ENCODE data around the gene TRPV4.

TRPV4 gene

GRCh38 chr12:109870648-109871047 is 37.5 kb upstream of the TRPV4 start:
- Histone ChIP-seq H3K27me3 (ENCODE audit: insufficient read depth, low read length, poor library complexity) (no peaks in the 10 kb centered on the region), H3K4me1 (ENCODE audit: insufficient read depth, low read length) (no peaks in the 10 kb centered on the region), H3K27ac (ENCODE audit: low read length) (no peak overlapping the region; the same call in 1 of the 2 replicates), H3K9ac (ENCODE audit: low read depth, low read length) (no peak overlapping the region), H3K4me2 (ENCODE audit: insufficient read depth, low read length) (no peak overlapping the region), H4K20me1 (ENCODE audit: insufficient read depth, low read length) (peaks cover 12% of the 10 kb centered on the region; the same call in 1 of the 2 replicates), H3K9me3 (ENCODE audit: insufficient read depth, low read length, severe bottlenecking) (no peaks in the 10 kb centered on the region), H2AFZ (ENCODE audit: low read depth, low read length) (no peak overlapping the region), H3K36me3 (ENCODE audit: insufficient read depth, low read length) (0 out of 2 replicates have a peak, but pooled peaks cover 9% of the 10 kb centered on the region), H3K79me2 (ENCODE audit: insufficient read depth, low read length) (peaks cover 9% of the 10 kb centered on the region), H3K4me3 (ENCODE audit: low read depth in 1 of 2, low read length in 2 of 2) (no peak overlapping the region)
- no peak for DNase-seq
- no peak for TF ChIP-seq CTCF (IDR thresholded peaks at IDR 0.05; ENCODE audit: borderline replicate concordance, extremely low read depth, low read length, poor library complexity, severe bottlenecking)
- no peak for TF ChIP-seq EZH2 (IDR thresholded peaks at IDR 0.05; ENCODE audit: borderline replicate concordance, low read depth, low read length, severe bottlenecking)
- ATAC-seq (ENCODE audit: insufficient read depth, low read depth): no peak

DNA sequence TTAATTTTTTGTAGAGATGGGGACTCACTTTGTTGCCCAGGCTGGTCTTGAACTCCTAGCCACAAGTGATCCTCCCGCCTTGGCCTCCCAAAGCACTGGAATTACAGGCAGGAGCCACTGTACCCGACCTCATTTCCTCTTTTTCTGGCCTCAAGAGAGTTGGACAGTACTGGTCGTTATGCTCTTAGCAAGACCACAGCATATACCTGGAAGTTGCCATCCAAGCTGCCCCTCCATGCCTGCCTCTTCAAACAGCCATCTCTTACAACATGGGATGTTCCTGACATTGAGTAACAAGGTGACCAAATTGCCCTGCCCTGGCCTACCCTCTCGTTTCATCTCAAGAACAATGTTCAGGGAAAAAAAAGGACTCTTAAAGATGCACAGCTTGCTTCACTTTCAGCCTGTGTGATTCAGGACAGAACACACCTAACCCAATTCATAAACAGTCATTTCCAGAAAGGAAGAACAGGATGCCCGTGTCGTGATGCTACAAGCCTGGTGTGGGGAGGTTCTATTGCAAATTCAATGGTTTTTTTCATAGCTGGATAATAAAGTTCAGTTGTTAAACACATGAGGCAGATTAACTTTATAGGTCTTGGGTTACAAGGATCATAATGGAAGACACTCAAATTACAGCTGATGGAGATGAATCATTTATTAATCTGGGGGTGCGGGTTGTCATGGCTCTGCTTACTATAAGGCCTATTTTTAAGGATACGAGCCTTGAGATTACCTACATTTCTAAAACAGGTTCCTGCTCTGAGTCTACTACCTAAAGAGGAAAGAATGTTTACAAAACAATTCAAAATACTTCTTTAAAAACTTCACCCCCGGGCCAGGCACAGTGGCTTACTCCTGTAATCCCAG is 35.2 kb upstream of the TRPV4 start:
- no peak for ATAC-seq (ENCODE audit: insufficient read depth, low read depth)

GRCh38 chr12:109864916-109865315 is 31.7 kb upstream of the TRPV4 start:
- H3K79me2 ChIP-seq (ENCODE audit: insufficient read depth, low read length): no peaks in the 10 kb centered on the region
- H4K20me1 ChIP-seq (ENCODE audit: insufficient read depth, low read length): peaks cover 9% of the 10 kb centered on the region; the same call in 1 of the 2 replicates
- no peak overlapping the region for H3K9ac ChIP-seq (ENCODE audit: low read depth, low read length)
- ATAC-seq (ENCODE audit: insufficient read depth, low read depth): no peak
- H3K4me2 ChIP-seq (ENCODE audit: insufficient read depth, low read length): no peak overlapping the region
- H3K36me3 ChIP-seq (ENCODE audit: insufficient read depth, low read length): no peaks in the 10 kb centered on the region
- no peaks in the 10 kb centered on the region for H3K27me3 ChIP-seq (ENCODE audit: insufficient read depth, low read length, poor library complexity)
- H3K27ac ChIP-seq (ENCODE audit: low read length): no peak overlapping the region
- no peak overlapping the region for H3K4me3 ChIP-seq (ENCODE audit: low read depth in 1 of 2, low read length in 2 of 2)
- H3K9me3 ChIP-seq (ENCODE audit: insufficient read depth, low read length, severe bottlenecking): no peaks in the 10 kb centered on the region
- H2AFZ ChIP-seq (ENCODE audit: low read depth, low read length): no peak overlapping the region
- DNase-seq: no peak
- no peak for TF ChIP-seq CTCF (IDR thresholded peaks at IDR 0.05; ENCODE audit: borderline replicate concordance, extremely low read depth, low read length, poor library complexity, severe bottlenecking)
- no peak for TF ChIP-seq EZH2 (IDR thresholded peaks at IDR 0.05; ENCODE audit: borderline replicate concordance, low read depth, low read length, severe bottlenecking)
- no peaks in the 10 kb centered on the region for H3K4me1 ChIP-seq (ENCODE audit: insufficient read depth, low read length)

More for the DNA sequence above, 35.2 kb upstream of the TRPV4 start:
- Histone ChIP-seq H3K9me3 (ENCODE audit: insufficient read depth, low read length, severe bottlenecking) (no peaks in the 10 kb centered on the region), H3K4me3 (ENCODE audit: low read depth in 1 of 2, low read length in 2 of 2) (no peak overlapping the region), H3K4me1 (ENCODE audit: insufficient read depth, low read length) (no peaks in the 10 kb centered on the region), H3K9ac (ENCODE audit: low read depth, low read length) (no peak overlapping the region), H4K20me1 (ENCODE audit: insufficient read depth, low read length) (peaks cover 9% of the 10 kb centered on the region; the same call in 1 of the 2 replicates), H3K27me3 (ENCODE audit: insufficient read depth, low read length, poor library complexity) (no peaks in the 10 kb centered on the region), H3K27ac (ENCODE audit: low read length) (no peak overlapping the region), H2AFZ (ENCODE audit: low read depth, low read length) (no peak overlapping the region), H3K79me2 (ENCODE audit: insufficient read depth, low read length) (no peaks in the 10 kb centered on the region; the same call in 1 of the 2 replicates), H3K36me3 (ENCODE audit: insufficient read depth, low read length) (0 out of 2 replicates have a peak, but pooled peaks cover 9% of the 10 kb centered on the region), H3K4me2 (ENCODE audit: insufficient read depth, low read length) (no peak overlapping the region)
- no peak for TF ChIP-seq CTCF (IDR thresholded peaks at IDR 0.05; ENCODE audit: borderline replicate concordance, extremely low read depth, low read length, poor library complexity, severe bottlenecking)
- no peak for TF ChIP-seq EZH2 (IDR thresholded peaks at IDR 0.05; ENCODE audit: borderline replicate concordance, low read depth, low read length, severe bottlenecking)
- no peak for DNase-seq

All from DND-41 (cell line).